Measurements from ENCODE around the gene LGR4.
A peak's percentile ranks its signal among the peaks of the same experiment; 100 is the strongest.

LGR4 gene

GRCh38 chr11:27409049-27409448 lies 63.5 kb downstream of the LGR4 start:
- DNase-seq (ENCODE audit: low read depth, low spot score), result no peak
- no peak overlapping the region for H3K27ac ChIP-seq

- no peak for DNase-seq (ENCODE audit: low read depth, low spot score)
- H3K27ac ChIP-seq, result no peak overlapping the region
These were observed 64.3 kb downstream of the LGR4 start for GRCh38 chr11:27408246-27408800.

GRCh38 chr11:27406498-27407354 lies 65.9 kb downstream of the LGR4 start:
- DNase-seq (ENCODE audit: low read depth, low spot score), result no peak
- H3K27ac ChIP-seq, result no peak overlapping the region

DNA sequence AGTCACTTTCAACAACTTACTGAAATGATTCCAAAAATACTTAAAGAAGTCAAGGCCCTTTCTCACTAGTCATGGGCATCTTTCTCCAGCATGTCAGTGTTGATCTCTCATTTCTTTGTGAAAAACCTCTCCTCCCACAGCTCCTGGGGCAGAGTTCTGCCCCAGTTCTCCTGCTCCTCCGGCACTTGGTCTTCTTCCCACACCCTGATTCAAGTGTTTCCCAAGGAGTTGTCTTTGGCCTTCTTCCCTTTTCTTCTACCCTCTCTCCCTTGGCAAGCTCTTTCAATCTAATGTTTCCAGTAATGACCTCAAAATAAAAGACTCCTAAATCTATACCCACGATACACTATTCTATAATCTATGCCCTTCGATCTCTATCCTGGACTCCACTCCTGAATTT lies 67.5 kb downstream of the LGR4 start:
- H3K27ac ChIP-seq, result no peak overlapping the region
- DNase-seq (ENCODE audit: low read depth, low spot score), result no peak

DNA sequence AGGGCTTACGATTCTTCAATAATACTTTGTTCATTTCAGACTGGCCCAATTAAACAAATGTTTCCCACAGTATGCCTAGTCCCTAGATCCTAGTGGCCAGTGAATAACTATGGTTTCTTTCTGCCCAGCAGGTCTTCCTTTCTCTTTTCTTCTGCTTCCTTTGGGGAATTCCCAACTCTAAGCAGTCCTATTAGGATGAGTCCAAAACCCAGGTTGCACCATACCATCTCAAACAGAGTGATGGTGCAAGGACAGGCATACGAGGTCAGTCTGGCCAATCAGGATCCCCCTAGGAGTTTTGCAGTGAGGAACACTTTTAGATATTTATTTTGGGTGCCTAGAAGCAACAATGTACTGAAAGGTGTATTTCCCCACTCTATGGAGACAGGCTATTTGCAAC lies 68.2 kb downstream of the LGR4 start:
- no peak for DNase-seq (ENCODE audit: low read depth, low spot score)

DNA sequence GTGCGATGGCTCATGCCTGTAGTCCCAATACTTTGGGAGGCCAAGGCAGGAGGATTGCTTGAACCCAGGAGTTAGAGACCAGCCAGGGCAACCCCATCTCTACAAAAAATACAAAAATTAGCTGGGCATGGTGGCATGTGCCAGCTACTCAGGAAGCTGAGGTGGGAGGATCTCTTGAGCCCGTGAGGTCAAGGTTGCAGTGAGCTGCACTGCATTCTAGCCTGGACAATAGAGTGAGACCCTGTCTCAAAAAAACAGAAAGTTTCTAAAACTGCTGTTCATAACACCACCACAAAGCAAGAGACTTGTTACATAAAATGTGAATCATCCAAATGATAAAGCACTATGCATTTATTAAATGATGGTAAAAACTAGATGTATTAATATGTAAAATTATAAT lies 69.4 kb downstream of the LGR4 start:
- DNase-seq (ENCODE audit: low read depth, low spot score), result no peak
- H3K27ac ChIP-seq, result no peak overlapping the region

More for the DNA sequence above, 68.2 kb downstream of the LGR4 start:
- no peak overlapping the region for H3K27ac ChIP-seq

GRCh38 chr11:27402450-27402849 lies 70.1 kb downstream of the LGR4 start:
- DNase-seq (ENCODE audit: low read depth, low spot score), result no peak
- peak overlapping the region; percentile 59 for H3K27ac ChIP-seq

GRCh38 chr11:27401833-27402316 lies 70.7 kb downstream of the LGR4 start:
- DNase-seq (ENCODE audit: low read depth, low spot score), result no peak
- peak overlapping the region; percentile 59 for H3K27ac ChIP-seq

- peak overlapping the region; percentile 59 for H3K27ac ChIP-seq
- no peak for DNase-seq (ENCODE audit: low read depth, low spot score)
These were observed 71.2 kb downstream of the LGR4 start for GRCh38 chr11:27401280-27401832.

GRCh38 chr11:27398400-27398770 lies 74.2 kb downstream of the LGR4 start:
- no peak for DNase-seq (ENCODE audit: low read depth, low spot score)
- no peak overlapping the region for H3K27ac ChIP-seq

- DNase-seq (ENCODE audit: low read depth, low spot score), result no peak
- H3K27ac ChIP-seq, result no peak overlapping the region
These were observed 74.8 kb downstream of the LGR4 start for GRCh38 chr11:27397624-27398399.

DNA sequence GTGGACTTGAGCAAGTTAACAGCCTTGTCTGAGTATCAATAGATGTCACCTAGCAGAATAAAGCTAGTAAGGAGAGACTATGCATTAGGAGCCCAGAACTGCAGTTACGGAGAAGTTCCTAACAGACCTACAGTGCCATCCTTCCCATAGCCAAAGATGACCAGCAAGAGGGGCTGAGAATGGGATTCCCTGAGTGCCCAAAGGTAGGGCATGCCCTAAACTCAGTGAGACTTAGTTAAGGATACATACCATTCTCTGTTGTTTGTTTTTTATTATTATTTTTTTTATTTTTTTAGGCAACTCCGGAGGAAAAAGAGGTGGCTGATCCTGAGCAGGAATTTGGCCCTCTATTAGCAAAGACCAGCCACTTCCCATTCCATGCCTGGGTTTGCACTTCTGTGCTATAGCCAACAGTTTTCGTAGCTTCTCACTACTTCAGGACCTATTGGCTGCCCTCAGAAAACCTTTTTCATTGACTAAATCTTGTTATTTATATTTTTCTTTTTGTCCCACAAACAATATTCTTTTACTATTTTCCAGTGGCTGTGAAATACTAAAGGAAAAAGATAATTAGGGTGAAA lies 76.2 kb downstream of the LGR4 start:
- H3K27ac ChIP-seq, result peak overlapping the region; percentile 76
- DNase-seq (ENCODE audit: low read depth, low spot score), result no peak

- DNase-seq (ENCODE audit: low read depth, low spot score), result no peak
- peak overlapping the region; percentile 76 for H3K27ac ChIP-seq
These were observed 76.9 kb downstream of the LGR4 start for GRCh38 chr11:27395556-27396258.

DNA sequence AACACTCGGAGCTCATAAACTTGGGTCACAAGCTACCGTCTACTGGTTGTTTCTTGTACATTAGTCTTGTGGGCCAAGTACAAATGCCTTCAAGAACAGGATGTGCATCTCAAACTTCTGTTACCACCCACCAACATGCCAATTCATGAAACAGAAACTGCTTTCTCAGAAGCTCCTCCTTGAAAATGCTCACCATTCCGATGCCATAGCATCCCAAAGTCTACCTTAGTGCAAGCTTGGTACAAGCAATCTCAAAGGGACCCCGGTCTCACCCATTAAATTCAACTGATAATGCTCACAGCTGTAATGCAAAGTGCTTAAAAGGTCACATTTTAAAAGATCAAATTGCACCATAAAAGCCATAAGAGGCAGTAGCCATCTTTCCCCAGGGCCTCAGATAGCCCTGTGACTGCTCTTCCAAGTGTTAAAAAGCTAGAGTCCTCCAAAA lies 77.8 kb downstream of the LGR4 start:
- DNase-seq (ENCODE audit: low read depth, low spot score), result no peak

GRCh38 chr11:27392278-27393114 lies 80.1 kb downstream of the LGR4 start:
- H3K27ac ChIP-seq, result peak overlapping the region; percentile 40
- no peak for DNase-seq (ENCODE audit: low read depth, low spot score)

More for the DNA sequence above, 77.8 kb downstream of the LGR4 start:
- H3K27ac ChIP-seq, result peak overlapping the region; percentile 76

DNA sequence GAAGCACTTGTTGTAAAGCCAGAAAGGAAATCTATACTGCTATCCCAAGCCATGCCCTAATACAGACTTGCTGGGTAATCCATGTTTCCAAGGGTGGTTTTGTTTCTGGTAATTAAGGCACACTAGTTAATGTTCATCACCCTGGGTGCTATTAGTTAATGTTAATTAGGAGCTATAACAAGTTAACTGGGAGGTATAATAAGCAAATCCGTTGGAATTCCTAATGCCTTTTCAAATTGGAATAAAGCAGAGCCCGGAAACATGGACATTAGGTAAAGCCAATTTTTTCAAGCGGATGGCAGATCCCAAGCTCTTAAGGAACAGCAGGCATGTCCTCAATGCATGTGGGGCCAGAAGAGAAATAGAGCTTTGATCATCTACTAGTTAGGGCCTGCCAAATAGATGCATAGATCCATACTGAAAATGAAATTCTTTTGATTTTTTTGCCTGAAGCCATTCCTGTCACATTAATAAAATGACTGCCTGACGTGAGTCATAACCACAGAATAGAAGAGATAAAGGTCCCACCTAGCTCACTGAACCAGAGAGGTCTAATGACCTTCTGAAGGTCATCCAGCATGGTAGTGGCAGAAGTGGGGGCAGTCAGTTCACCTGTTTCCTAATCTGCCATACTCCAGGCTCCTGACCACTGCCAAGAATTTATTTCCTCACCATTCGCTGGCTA lies 81.1 kb downstream of the LGR4 start:
- H3K27ac ChIP-seq, result no peak overlapping the region
- no peak for DNase-seq (ENCODE audit: low read depth, low spot score)

DNA sequence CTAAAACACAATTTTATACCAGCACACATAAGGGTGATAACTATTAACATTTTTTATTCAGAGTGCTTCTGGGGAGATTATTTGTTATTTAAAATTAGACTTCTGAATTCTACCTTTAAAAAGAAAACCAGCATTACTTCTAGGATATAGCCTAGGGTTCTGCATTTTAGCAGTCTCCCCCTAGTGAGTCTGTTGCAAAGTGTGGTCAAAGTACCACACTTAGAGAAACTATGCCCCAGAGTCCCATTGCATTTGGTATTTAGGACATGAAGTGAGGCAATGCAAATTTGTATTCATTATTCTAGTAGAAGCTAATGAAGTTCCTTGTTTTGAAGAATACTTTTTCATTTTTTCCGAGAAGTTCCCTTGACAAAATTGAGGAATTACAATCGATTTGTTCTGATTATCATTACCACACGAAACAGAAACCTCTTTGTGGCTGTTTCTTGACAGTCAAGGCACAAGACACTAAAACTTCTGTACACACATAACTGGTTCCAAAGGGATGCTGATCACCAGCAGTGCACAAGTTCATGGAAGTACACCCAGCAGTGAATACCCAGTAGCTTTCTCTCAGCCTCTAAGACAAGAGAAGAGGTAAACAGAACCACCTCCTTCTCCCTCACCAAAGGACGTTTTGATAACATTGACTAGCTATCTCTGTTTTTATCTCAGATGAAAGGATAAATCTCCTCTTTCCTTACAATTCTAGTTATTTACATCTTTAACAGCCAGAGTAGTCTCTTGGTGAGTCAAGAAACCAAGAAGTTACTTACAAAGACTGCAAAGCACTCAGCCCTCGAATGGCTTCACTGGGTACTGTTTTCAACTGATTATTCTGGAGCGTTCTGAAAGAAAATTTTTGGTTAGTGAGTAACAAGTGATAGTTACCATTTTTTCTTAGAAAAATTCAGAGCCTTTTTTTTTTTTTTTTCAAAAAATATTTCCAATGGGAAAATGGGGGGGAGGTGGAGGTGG lies 82.0 kb downstream of the LGR4 start:
- no peak for DNase-seq (ENCODE audit: low read depth, low spot score)
- no peak overlapping the region for H3K27ac ChIP-seq

Data from epithelial cell of prostate (primary cell).